Transverse colon (tissue), 4 donors: ENCODE data around the gene ZNF599.

ENCODE experiments used
- CTCF ChIP-seq, 5 experiments: fragments of 200-600 bp in 3 of 5; fragments of 450-650 bp in 2 of 5; sonication (generic) in 3 of 5; IDR thresholded peaks; 1 replicate in 2 of 5; 2 replicates in 3 of 5; pipeline ENCODE4 v1.5.1; 2016 to 2017; ENCODE audit warnings: antibody characterized with exemption in 5 of 5, inconsistent platforms in 3 of 5, mild to moderate bottlenecking in 2 of 5, moderate library complexity in 1 of 5
- EP300 ChIP-seq: sonication (generic); formaldehyde crosslinking; IDR thresholded peaks from one replicate; pipeline ENCODE4 v1.6.1; 2017; ENCODE audit warnings: antibody characterized with exemption, low read depth
- POLR2A ChIP-seq: fragments of 450-650 bp; IDR thresholded peaks from one replicate; pipeline ENCODE4 v1.6.1; 2016; ENCODE audit warnings: antibody characterized with exemption, mild to moderate bottlenecking, moderate library complexity
- POLR2AphosphoS5 ChIP-seq, 3 donors: sonication (generic); formaldehyde crosslinking; IDR thresholded peaks; one replicate each; pipeline ENCODE4 v1.6.1; 2016; ENCODE audit warnings: antibody characterized with exemption in 3 of 3

GRCh38 chr19:34733266-34733745 is 39.7 kb downstream of the ZNF599 start:
- TF ChIP-seq CTCF (IDR thresholded peaks at IDR 0.05) (no peak), POLR2AphosphoS5 (IDR thresholded peaks at IDR 0.05) (no peak), EP300 (no peak), POLR2A (no peak)
